WTC11 (cell line): ENCODE measurements around the gene NUDT8. TPM values are rescaled to one million over a fixed set of nuclear protein-coding genes. Genes with fewer than 3 reads are reported as not detected.
"Not testable (repeated sequence)": the region's sequence is repeated elsewhere in the genome, so short reads cannot be mapped to it uniquely, and the experiment has no call there.

Source experiments
- ATAC-seq: fragments of 200-7000 bp; cut with Tn5 transposase; 2 replicates; pipeline ENCODE4 v1.10.0; 2021; ENCODE audit warnings: mild to moderate bottlenecking, moderate library complexity
- CTCF ChIA-PET: fragments of 300-600 bp; sonication (Branson Sonifier 250); formaldehyde crosslinking; loops from one replicate; lab custom pipeline; 2021; ENCODE audit warnings: antibody characterized with exemption; lab: Charles Lee
- POLR2A ChIA-PET: fragments of 350-600 bp; sonication (Branson Sonifier 250); formaldehyde crosslinking; loops from one replicate; lab custom pipeline; 2021; ENCODE audit warnings: antibody characterized with exemption; lab: Charles Lee
- DNase-seq: peaks from one replicate; pipeline ENCODE4 v3.0.0; 2021; ENCODE audit warnings: low spot score
- H3K27ac Mint-ChIP-seq: 2 replicates; pipeline ENCODE4 v1.8.0; 2021; ENCODE audit warnings: mixed read lengths
- H3K27me3 Mint-ChIP-seq: 2 replicates; pipeline ENCODE4 v1.8.0; 2021; ENCODE audit warnings: low read depth, mild to moderate bottlenecking, moderate library complexity, mixed read lengths
- H3K36me3 Mint-ChIP-seq: 2 replicates; pipeline ENCODE4 v1.8.0; 2021; ENCODE audit warnings: mixed read lengths
- H3K4me1 Mint-ChIP-seq: 2 replicates; pipeline ENCODE4 v1.8.0; 2022; ENCODE audit warnings: mixed read lengths
- H3K4me3 Mint-ChIP-seq: 2 replicates; pipeline ENCODE4 v1.8.0; 2021; ENCODE audit warnings: mild to moderate bottlenecking, moderate library complexity, mixed read lengths
- H3K9me3 Mint-ChIP-seq: 2 replicates; pipeline ENCODE4 v1.8.0; 2021; ENCODE audit warnings: mixed read lengths
- E2F4 ChIP-seq: sonication (generic); formaldehyde crosslinking; IDR thresholded peaks from 2 replicates; pipeline ENCODE4 v1.8.1; 2022; ENCODE audit warnings: low read depth, mild to moderate bottlenecking, moderate library complexity, missing genetic modification reagents, borderline replicate concordance
- FOXP4 ChIP-seq: sonication (generic); formaldehyde crosslinking; IDR thresholded peaks from 2 replicates; pipeline ENCODE4 v1.8.0; 2022; ENCODE audit warnings: mild to moderate bottlenecking, missing genetic modification reagents
- STAT6 ChIP-seq: sonication (generic); formaldehyde crosslinking; conservative IDR thresholded peaks from 2 replicates; pipeline ENCODE4 v1.8.1; 2023; ENCODE audit warnings: mild to moderate bottlenecking, low read depth, missing genetic modification reagents, moderate library complexity
- ZBTB21 ChIP-seq: sonication (generic); formaldehyde crosslinking; IDR thresholded peaks from 2 replicates; pipeline ENCODE4 v1.8.1; 2023; ENCODE audit warnings: mild to moderate bottlenecking, missing genetic modification reagents, borderline replicate concordance
- ZNF232 ChIP-seq: sonication (generic); formaldehyde crosslinking; IDR thresholded peaks from 2 replicates; pipeline ENCODE4 v1.8.0; 2022; ENCODE audit warnings: mild to moderate bottlenecking, missing genetic modification reagents
- ZNF263 ChIP-seq: sonication (generic); formaldehyde crosslinking; IDR thresholded peaks from 2 replicates; pipeline ENCODE4 v1.8.1; 2022; ENCODE audit warnings: low read depth, mild to moderate bottlenecking, moderate library complexity, missing genetic modification reagents
- ZNF317 ChIP-seq: sonication (generic); formaldehyde crosslinking; IDR thresholded peaks from 2 replicates; pipeline ENCODE4 v1.8.1; 2023; ENCODE audit warnings: low read depth, mild to moderate bottlenecking, moderate library complexity, missing genetic modification reagents, borderline replicate concordance
- ZNF512 ChIP-seq: sonication (generic); formaldehyde crosslinking; IDR thresholded peaks from 2 replicates; pipeline ENCODE4 v1.8.1; 2022; ENCODE audit warnings: missing genetic modification reagents, borderline replicate concordance
- ZNF671 ChIP-seq: fragments of 250-450 bp; sonication (Bioruptor Pico); IDR thresholded peaks from 2 replicates; pipeline ENCODE4 v1.8.0; 2021; ENCODE audit warnings: mild to moderate bottlenecking
- total RNA-seq: library from RNA; stranded (reverse); gene quantifications from 3 replicates; pipeline ENCODE4 v1.2.3, GENCODE V29; 2021
- TF ChIP-seq, protein P1 (sequence below): fragments of 200-600 bp; IDR thresholded peaks from 2 replicates; pipeline ENCODE4 v1.8.0; 2022; ENCODE audit warnings: antibody characterized with exemption
- TF ChIP-seq, protein P2 (sequence below): sonication (generic); formaldehyde crosslinking; IDR thresholded peaks from 2 replicates; pipeline ENCODE4 v1.8.1; 2022; ENCODE audit warnings: low read depth, missing genetic modification reagents, borderline replicate concordance
- TF ChIP-seq, protein P3 (sequence below): sonication (generic); formaldehyde crosslinking; IDR thresholded peaks from 2 replicates; pipeline ENCODE4 v1.8.1; 2023; ENCODE audit warnings: mild to moderate bottlenecking, missing genetic modification reagents, moderate library complexity
- TF ChIP-seq, protein P4 (sequence below): sonication (generic); formaldehyde crosslinking; IDR thresholded peaks from 2 replicates; pipeline ENCODE4 v1.8.0; 2022; ENCODE audit warnings: missing genetic modification reagents

The NUDT8 gene
- total RNA-seq, 1 experiment from 2014 or later = 8.3 TPM

DNA sequence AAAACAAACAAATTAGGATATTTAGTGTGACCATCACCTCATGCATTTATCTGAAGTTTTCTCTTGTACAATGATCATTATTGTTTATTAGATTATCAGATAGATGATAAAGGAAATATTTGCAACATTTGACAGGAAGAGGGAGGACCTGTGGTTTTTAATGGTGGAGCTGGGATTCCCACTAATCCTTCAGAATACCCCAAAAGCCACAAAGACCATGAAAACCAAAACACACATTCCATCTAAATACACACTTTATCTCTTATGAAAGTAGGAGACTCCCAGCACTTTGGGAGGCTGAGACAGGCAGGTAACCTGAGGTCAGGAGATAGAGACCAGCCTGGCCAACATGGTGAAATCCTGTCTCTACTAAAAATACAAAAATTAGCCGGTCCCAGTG, 30.6 kb downstream of the NUDT8 start (continued):
- TF ChIP-seq, protein P1, sequence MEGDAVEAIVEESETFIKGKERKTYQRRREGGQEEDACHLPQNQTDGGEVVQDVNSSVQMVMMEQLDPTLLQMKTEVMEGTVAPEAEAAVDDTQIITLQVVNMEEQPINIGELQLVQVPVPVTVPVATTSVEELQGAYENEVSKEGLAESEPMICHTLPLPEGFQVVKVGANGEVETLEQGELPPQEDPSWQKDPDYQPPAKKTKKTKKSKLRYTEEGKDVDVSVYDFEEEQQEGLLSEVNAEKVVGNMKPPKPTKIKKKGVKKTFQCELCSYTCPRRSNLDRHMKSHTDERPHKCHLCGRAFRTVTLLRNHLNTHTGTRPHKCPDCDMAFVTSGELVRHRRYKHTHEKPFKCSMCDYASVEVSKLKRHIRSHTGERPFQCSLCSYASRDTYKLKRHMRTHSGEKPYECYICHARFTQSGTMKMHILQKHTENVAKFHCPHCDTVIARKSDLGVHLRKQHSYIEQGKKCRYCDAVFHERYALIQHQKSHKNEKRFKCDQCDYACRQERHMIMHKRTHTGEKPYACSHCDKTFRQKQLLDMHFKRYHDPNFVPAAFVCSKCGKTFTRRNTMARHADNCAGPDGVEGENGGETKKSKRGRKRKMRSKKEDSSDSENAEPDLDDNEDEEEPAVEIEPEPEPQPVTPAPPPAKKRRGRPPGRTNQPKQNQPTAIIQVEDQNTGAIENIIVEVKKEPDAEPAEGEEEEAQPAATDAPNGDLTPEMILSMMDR = no peak
- TF ChIP-seq, protein P2, sequence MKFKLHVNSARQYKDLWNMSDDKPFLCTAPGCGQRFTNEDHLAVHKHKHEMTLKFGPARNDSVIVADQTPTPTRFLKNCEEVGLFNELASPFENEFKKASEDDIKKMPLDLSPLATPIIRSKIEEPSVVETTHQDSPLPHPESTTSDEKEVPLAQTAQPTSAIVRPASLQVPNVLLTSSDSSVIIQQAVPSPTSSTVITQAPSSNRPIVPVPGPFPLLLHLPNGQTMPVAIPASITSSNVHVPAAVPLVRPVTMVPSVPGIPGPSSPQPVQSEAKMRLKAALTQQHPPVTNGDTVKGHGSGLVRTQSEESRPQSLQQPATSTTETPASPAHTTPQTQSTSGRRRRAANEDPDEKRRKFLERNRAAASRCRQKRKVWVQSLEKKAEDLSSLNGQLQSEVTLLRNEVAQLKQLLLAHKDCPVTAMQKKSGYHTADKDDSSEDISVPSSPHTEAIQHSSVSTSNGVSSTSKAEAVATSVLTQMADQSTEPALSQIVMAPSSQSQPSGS = no peak

DNA sequence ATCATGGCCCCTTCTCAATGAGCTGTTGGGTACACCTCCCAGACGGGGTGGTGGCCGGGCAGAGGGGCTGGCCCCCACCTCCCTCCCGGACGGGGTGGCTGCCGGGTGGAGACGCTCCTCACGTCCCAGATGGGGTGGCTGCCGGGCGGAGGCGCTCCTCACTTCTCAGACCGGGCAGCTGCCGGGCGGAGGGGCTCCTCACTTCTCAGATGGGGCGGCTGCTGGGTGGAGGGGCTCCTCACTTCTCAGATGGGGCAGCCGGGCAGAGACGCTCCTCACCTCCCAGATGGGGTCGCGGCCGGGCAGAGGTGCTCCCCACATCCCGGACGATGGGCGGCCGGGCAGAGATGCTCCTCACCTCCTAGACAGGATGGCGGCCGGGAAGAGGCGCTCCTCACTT, 31.8 kb downstream of the NUDT8 start:
- H3K4me1 Mint-ChIP-seq = peaks cover 13% of the 10 kb centered on the region
- DNase-seq, H3K4me3 Mint-ChIP-seq, POLR2A ChIA-PET, ATAC-seq, CTCF ChIA-PET, H3K27ac Mint-ChIP-seq, H3K27me3 Mint-ChIP-seq: not testable (repeated sequence)
- H3K36me3 Mint-ChIP-seq = peaks cover 13% of the 10 kb centered on the region
- H3K9me3 Mint-ChIP-seq = peaks cover 23% of the 10 kb centered on the region

GRCh38 chr11:67597458-67597857, 32.3 kb downstream of the NUDT8 start:
- Mint-ChIP-seq H3K9me3 (peaks cover 19% of the 10 kb centered on the region), H3K4me1 (peaks cover 14% of the 10 kb centered on the region), H3K36me3 (peaks cover 13% of the 10 kb centered on the region)
- H3K27ac Mint-ChIP-seq, H3K27me3 Mint-ChIP-seq, CTCF ChIA-PET, H3K4me3 Mint-ChIP-seq, DNase-seq, POLR2A ChIA-PET, ATAC-seq: not testable (repeated sequence)

DNA sequence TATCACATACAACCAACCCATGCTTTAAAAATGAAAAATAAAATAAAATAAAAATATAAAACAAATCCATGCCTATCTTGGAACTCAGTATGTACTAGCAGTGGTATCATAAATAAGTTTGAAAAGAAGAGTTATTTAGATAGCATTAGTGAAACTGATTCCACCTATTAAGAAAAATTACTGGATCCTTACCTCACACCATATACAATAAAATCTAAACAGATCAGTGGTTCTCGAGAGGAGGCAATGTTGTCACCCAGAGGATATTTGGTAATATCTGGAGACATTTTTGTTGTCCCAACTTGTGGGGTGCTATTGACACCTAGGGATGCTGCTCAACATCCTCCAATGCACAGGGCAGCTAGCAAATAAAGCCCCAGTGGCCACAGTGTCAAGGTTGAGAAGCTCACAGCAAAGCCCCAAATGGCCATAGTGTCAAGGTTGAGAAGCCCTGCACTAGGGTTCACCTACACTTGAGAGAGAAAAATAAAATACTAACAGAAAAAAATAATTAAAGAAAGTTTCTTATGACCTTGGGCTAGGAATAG, 32.9 kb downstream of the NUDT8 start:
- Mint-ChIP-seq H3K4me1 (peaks cover 14% of the 10 kb centered on the region), H3K27ac (no peak overlapping the region), H3K9me3 (peaks cover 19% of the 10 kb centered on the region), H3K4me3 (no peak overlapping the region), H3K27me3 (peaks cover 5% of the 10 kb centered on the region), H3K36me3 (peaks cover 13% of the 10 kb centered on the region)
- ChIA-PET POLR2A (no interaction called here), CTCF (no interaction called here)
- ATAC-seq = no peak
- DNase-seq = no peak
- TF ChIP-seq, protein P3, sequence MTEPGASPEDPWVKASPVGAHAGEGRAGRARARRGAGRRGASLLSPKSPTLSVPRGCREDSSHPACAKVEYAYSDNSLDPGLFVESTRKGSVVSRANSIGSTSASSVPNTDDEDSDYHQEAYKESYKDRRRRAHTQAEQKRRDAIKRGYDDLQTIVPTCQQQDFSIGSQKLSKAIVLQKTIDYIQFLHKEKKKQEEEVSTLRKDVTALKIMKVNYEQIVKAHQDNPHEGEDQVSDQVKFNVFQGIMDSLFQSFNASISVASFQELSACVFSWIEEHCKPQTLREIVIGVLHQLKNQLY (CRISPR knock-in tag) = no peak
- TF ChIP-seq ZNF232 (CRISPR knock-in tag) = no peak
- TF ChIP-seq FOXP4 (CRISPR knock-in tag) = no peak
- TF ChIP-seq ZNF263 (CRISPR knock-in tag) = no peak
- TF ChIP-seq ZNF512 (CRISPR knock-in tag) = no peak
- no peak for TF ChIP-seq ZBTB21 (CRISPR knock-in tag)
- TF ChIP-seq ZNF317 (CRISPR knock-in tag) = no peak
- TF ChIP-seq, protein P4, sequence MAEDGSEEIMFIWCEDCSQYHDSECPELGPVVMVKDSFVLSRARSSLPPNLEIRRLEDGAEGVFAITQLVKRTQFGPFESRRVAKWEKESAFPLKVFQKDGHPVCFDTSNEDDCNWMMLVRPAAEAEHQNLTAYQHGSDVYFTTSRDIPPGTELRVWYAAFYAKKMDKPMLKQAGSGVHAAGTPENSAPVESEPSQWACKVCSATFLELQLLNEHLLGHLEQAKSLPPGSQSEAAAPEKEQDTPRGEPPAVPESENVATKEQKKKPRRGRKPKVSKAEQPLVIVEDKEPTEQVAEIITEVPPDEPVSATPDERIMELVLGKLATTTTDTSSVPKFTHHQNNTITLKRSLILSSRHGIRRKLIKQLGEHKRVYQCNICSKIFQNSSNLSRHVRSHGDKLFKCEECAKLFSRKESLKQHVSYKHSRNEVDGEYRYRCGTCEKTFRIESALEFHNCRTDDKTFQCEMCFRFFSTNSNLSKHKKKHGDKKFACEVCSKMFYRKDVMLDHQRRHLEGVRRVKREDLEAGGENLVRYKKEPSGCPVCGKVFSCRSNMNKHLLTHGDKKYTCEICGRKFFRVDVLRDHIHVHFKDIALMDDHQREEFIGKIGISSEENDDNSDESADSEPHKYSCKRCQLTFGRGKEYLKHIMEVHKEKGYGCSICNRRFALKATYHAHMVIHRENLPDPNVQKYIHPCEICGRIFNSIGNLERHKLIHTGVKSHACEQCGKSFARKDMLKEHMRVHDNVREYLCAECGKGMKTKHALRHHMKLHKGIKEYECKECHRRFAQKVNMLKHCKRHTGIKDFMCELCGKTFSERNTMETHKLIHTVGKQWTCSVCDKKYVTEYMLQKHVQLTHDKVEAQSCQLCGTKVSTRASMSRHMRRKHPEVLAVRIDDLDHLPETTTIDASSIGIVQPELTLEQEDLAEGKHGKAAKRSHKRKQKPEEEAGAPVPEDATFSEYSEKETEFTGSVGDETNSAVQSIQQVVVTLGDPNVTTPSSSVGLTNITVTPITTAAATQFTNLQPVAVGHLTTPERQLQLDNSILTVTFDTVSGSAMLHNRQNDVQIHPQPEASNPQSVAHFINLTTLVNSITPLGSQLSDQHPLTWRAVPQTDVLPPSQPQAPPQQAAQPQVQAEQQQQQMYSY = no peak
- no peak for TF ChIP-seq STAT6
- no peak for TF ChIP-seq E2F4 (CRISPR knock-in tag)
- no peak for TF ChIP-seq ZNF671 (CRISPR knock-in tag)
